Activated CD8-positive, alpha-beta memory T cell treated with anti-CD3 and anti-CD28 coated beads, Interleukin-2, amount 10 ng/mL, durations not matched to agents 7 days and 5 days (primary cell): ENCODE data around the gene P2RX5. TPM values are rescaled to one million over a fixed set of nuclear protein-coding genes. Genes with fewer than 3 reads are reported as not detected.
"Not testable (repeated sequence)": the region's sequence is repeated elsewhere in the genome, so short reads cannot be mapped to it uniquely, and the experiment has no call there.

ENCODE experiments used
- ATAC-seq: fragments of 150-1000 bp; cut with Tn5 transposase; one replicate; pipeline ENCODE4 v1.10.0; 2021; ENCODE audit warnings: moderate library complexity
- CTCF ChIA-PET: fragments of 350-600 bp; sonication (Branson Sonifier 250); formaldehyde crosslinking; loops from one replicate; lab custom pipeline; 2021; ENCODE audit warnings: antibody characterized with exemption; lab: Charles Lee
- DNase-seq: peaks from one replicate; pipeline ENCODE4 v3.0.0-alpha.2; 2020
- H3K27ac Mint-ChIP-seq: one replicate; pipeline ENCODE4 v1.8.0; 2021; ENCODE audit warnings: mild to moderate bottlenecking, mixed read lengths
- H3K27me3 Mint-ChIP-seq: one replicate; pipeline ENCODE4 v1.8.0; 2021; ENCODE audit warnings: mixed read lengths
- H3K36me3 Mint-ChIP-seq: one replicate; pipeline ENCODE4 v1.8.0; 2021; ENCODE audit warnings: mild to moderate bottlenecking, mixed read lengths
- H3K4me1 Mint-ChIP-seq: one replicate; pipeline ENCODE4 v1.8.0; 2021; ENCODE audit warnings: mixed read lengths
- H3K4me3 Mint-ChIP-seq: one replicate; pipeline ENCODE4 v1.8.0; 2021; ENCODE audit warnings: mild to moderate bottlenecking, moderate library complexity, mixed read lengths
- H3K9me3 Mint-ChIP-seq: one replicate; pipeline ENCODE4 v1.8.0; 2022; ENCODE audit warnings: low read depth, mixed read lengths
- total RNA-seq, 2 experiments: library from RNA; stranded (reverse); gene quantifications; one replicate each; pipeline ENCODE4 v1.2.3, GENCODE V29; 2021

P2RX5 gene, protein sequence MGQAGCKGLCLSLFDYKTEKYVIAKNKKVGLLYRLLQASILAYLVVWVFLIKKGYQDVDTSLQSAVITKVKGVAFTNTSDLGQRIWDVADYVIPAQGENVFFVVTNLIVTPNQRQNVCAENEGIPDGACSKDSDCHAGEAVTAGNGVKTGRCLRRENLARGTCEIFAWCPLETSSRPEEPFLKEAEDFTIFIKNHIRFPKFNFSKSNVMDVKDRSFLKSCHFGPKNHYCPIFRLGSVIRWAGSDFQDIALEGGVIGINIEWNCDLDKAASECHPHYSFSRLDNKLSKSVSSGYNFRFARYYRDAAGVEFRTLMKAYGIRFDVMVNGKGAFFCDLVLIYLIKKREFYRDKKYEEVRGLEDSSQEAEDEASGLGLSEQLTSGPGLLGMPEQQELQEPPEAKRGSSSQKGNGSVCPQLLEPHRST
- 10 to 100 TPM; 18.1 to 24.6 TPM for total RNA-seq

DNA sequence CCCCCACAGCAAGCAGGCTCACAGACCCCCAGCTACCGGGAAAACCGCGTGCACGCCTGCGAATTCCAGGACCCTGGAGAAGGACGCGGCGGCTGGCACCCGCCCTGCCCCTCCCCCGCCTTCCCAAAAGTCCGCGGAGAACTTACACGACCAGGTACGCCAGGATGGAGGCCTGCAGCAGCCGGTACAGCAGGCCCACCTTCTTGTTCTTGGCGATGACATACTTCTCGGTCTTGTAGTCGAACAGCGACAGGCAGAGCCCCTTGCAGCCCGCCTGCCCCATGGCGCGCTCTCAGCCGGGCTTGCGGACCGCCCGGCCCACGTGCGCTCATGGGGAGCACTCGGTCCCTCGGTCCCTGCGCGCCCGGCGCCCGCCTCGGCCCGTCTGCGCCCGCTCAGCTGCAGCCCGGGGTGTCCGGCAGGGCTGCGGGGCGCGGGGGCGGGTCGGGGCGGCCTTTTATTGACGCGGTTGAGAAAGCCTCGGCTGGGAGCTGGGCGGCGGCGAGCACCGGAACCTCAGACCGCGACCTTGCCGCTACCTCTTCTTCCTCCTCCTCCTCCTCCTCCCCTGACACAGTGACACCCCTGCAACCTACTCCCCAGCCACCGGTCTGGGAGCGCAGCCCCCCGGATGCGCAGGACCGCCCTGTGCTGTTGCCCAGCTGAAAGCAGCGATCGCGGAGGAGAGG, at the start of gene P2RX5:
P2RX5 (minus strand) TSS at position 433 of the 689 bp plus-strand sequence; CDS start at position 283, 150 bp downstream.
- Mint-ChIP-seq H3K27ac (peak within 1 kb of the TSS; percentile 88), H3K4me3 (peak within 1 kb of the TSS; percentile 85), H3K4me1 (peaks cover 33% of the 10 kb centered on the region), H3K9me3 (no peaks in the 10 kb centered on the region), H3K36me3 (peaks cover 18% of the 10 kb centered on the region), H3K27me3 (no peaks in the 10 kb centered on the region)
- DNase-seq (peak; percentile 76), ATAC-seq (peak; percentile 76)
- CTCF ChIA-PET: interaction anchor here (0.7 to 6.5 kb wide), 12 partner anchors 8 to 149 kb away, joined by 3 to 34 read pairs (median 4); partner anchors contain the start of gene HASPIN

DNA sequence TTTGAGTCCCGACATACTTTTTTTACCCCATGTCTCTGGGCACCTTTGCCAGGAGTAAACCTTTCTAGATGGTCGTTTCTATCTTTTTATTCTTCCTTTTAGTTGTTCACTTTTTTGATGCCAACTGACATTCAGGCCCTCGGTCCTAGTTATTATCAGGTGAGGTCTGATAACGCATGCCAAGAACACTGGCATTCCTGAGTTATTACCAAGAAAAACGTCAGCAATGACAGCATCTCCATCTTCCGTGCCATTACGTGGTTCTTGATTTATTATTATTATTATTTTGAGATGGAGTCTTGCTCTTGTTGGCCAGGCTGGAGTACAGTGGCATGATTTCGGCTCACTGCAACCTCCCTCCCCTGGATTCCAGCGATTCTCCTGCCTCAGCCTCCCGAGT, 49.1 kb upstream of the P2RX5 start:
- H3K27ac Mint-ChIP-seq: no peak overlapping the region
- H3K36me3 Mint-ChIP-seq: peaks cover 44% of the 10 kb centered on the region
- CTCF ChIA-PET: interaction anchor here (0.6 kb wide), 1 partner anchor 41 kb away, joined by 3 read pairs; no protein-coding TSS in a partner anchor
- no peak for ATAC-seq
- H3K27me3 Mint-ChIP-seq: no peaks in the 10 kb centered on the region
- DNase-seq: no peak
- H3K4me3 Mint-ChIP-seq: no peak overlapping the region
- H3K9me3 Mint-ChIP-seq: no peaks in the 10 kb centered on the region
- H3K4me1 Mint-ChIP-seq: peaks cover 33% of the 10 kb centered on the region

DNA sequence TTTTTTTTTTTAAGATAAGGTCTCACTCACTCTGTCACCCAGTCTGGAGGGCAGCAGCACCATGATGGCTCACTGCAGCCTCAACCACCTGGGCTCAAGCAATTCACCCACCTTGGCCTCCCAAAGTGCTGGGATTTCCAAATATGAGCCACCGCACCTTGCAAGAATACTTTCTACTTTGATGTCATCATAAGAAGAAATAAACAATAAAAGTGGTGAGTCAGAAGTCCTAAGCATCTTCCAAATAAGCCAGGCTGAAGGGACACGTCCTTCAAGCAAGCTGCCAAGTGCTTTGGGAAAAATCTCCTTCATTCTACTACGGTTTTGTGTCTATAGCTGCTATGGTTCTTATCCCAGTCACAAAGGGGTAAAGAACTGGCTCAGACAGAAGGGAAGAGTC, 48.1 kb upstream of the P2RX5 start:
- Mint-ChIP-seq H3K36me3 (peaks cover 44% of the 10 kb centered on the region), H3K4me3 (no peak overlapping the region), H3K9me3 (no peaks in the 10 kb centered on the region), H3K27ac (no peak overlapping the region), H3K4me1 (peaks cover 39% of the 10 kb centered on the region), H3K27me3 (no peaks in the 10 kb centered on the region)
- no peak for DNase-seq
- ATAC-seq: no peak
- CTCF ChIA-PET: no interaction called here

DNA sequence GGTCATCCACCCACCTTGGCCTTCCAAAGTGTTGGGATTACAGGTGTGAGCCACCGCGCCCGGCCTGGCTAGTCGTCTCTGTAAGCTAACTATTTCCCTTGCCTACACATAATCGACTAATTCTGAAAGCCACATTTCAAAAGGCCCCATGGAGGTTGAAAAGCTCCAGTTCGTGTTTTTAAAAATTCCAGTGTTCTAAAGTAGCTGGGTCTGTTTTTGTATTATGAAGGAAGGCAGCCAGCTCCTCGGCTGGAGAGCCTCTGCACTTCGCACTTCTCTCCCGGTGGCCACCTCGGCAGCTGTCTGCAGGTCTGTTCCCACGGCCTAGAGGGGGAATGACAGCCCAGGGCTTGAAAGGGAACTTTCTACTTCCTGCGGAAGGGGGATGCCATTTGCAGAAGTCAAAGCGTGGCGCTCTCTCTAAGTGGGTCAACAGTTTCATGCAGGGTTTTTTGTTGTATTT, 44.7 kb upstream of the P2RX5 start:
- Mint-ChIP-seq H3K27ac (peak overlapping the region; percentile 77), H3K36me3 (peaks cover 29% of the 10 kb centered on the region), H3K4me1 (peaks cover 55% of the 10 kb centered on the region), H3K27me3 (no peaks in the 10 kb centered on the region), H3K4me3 (no peak overlapping the region), H3K9me3 (no peaks in the 10 kb centered on the region)
- CTCF ChIA-PET: interaction anchor here (0.7 to 8.2 kb wide), 21 partner anchors 9 to 1692 kb away, joined by 3 to 283 read pairs (median 5); partner anchors contain the start of genes HASPIN, ITGAE and NCBP3
- DNase-seq (peak; percentile 61), ATAC-seq (peak; percentile 35)

DNA sequence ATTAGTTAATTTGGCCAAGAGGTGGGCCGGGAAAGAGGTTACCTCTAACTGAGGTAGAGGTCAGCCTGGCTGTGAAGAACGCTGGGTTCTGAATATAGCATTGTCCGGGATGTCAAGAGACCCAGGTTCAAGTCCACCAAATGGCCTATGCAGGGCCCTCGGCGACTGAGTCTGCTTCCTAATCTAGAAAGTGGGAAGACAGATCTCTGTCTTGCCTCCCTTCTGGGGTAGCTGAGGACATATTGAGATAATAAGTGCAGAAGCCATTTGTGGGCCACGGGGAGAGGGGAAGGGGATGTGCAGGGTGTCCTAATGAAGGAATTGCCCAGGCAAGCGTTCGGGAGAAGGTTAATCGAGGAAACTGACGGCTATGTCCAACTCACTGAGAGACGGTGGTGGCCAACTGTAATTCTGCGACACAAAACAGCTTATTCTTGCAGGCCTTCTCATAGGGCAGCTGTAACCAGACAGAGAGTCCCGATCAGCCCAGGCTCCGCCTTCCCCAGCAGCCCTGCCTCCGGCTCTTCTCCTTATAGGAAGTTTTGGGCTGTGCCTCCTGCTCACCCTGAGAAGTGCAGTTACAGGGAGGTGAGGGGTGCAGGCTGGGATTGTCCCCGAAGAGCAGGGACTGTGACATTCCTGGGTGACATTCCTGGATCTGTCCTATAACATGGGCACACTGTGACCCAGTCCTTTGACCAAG, 43.6 kb upstream of the P2RX5 start:
- H3K4me3 Mint-ChIP-seq: no peak overlapping the region
- ATAC-seq: no peak
- H3K4me1 Mint-ChIP-seq: peaks cover 55% of the 10 kb centered on the region
- CTCF ChIA-PET: interaction anchor here (1.0 to 8.2 kb wide), 24 partner anchors 10 to 173 kb away, joined by 3 to 283 read pairs (median 18); partner anchors contain the start of genes HASPIN, ITGAE, NCBP3 and P2RX5
- H3K36me3 Mint-ChIP-seq: peaks cover 23% of the 10 kb centered on the region
- H3K9me3 Mint-ChIP-seq: no peaks in the 10 kb centered on the region
- no peaks in the 10 kb centered on the region for H3K27me3 Mint-ChIP-seq
- no peak for DNase-seq
- peak overlapping the region; percentile 59 for H3K27ac Mint-ChIP-seq

DNA sequence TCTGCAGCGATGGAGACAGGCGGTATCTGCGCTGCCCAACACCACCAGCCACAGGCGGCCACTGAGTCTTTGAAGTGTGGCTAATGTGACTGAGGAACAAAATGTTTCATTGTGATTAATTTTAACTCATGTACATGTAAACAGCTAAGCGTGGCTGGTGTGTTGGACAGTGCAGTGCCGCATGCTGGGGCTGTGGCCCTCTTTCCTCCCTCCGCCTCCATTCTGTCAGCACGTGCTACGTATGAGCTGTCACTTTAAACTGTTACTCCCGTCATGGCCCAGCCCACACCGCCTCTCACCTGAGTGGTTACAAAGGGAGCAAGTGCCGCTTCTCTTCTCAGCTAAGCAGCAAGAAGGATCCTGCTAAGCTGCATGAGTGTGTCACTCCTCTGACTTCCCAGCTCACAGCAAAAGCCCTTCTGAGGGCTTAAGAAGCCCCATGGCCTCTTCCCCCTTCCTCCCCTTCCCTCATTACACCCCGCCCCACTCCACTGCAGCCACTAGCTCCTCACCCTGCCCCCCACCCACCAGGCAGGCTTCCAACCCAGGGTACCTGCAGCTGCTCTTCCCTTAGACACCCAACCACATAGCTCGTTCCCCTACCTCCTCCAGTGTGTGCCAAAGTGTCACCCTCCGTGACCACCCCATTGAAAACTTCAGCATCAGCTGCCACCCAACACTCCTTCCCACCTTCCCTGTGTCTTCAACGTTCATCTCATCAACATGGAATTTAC, 42.8 kb upstream of the P2RX5 start:
- H3K4me3 Mint-ChIP-seq: no peak overlapping the region
- CTCF ChIA-PET: interaction anchor here (0.7 to 8.2 kb wide), 32 partner anchors 11 to 178 kb away, joined by 3 to 283 read pairs (median 18); partner anchors contain the start of genes HASPIN, ITGAE, NCBP3 and P2RX1
- H3K27me3 Mint-ChIP-seq: no peaks in the 10 kb centered on the region
- H3K36me3 Mint-ChIP-seq: peaks cover 20% of the 10 kb centered on the region
- ATAC-seq (peak; percentile 63), DNase-seq (peak; percentile 80)
- H3K27ac Mint-ChIP-seq: peak overlapping the region; percentile 34
- H3K9me3 Mint-ChIP-seq: no peaks in the 10 kb centered on the region
- peaks cover 58% of the 10 kb centered on the region for H3K4me1 Mint-ChIP-seq

DNA sequence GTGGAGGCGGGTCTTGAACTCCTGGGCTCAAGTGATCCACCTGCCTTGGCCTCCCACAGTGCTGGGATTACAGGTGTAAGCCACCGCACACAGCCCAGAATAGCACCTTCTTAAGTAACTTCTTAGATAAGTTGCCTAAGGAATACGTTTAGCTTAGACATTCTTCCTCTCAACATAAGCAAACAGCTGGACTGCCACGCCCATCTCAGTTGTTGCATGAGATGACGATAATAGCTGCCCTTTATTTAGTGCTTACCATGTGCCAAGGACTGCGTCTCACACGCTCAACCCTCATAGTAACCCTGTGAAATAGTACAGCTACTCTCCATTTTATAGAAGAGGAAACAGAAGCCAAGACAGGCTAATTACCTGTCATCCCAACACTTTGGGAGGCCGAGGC, 39.6 kb upstream of the P2RX5 start:
- Mint-ChIP-seq H3K27me3 (no peaks in the 10 kb centered on the region), H3K4me1 (peaks cover 39% of the 10 kb centered on the region), H3K4me3 (no peak overlapping the region), H3K9me3 (no peaks in the 10 kb centered on the region), H3K27ac (no peak overlapping the region), H3K36me3 (peaks cover 5% of the 10 kb centered on the region)
- no peak for DNase-seq
- ATAC-seq: no peak
- CTCF ChIA-PET: interaction anchor here (0.8 to 8.2 kb wide), 15 partner anchors 8 to 235 kb away, joined by 3 to 283 read pairs (median 25); partner anchors contain the start of genes HASPIN and NCBP3

DNA sequence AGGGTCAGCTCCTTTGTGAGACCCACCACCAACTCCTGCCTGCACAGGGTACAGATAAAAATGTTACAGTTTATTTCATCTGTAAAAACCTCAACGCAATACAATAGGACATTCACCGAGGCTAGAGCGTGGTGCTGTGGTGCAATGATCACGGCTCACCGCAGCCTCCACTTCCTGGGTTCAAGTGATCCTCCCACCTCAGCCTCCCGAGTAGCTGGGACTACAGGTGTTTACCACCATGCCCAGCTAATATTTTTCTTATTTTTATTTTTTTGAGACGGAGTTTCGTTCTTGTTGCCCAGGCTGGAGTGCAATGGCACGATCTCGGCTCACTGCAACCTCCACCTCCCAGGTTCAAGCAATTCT, 38.9 kb upstream of the P2RX5 start:
- CTCF ChIA-PET: interaction anchor here (0.8 to 8.2 kb wide), 11 partner anchors 12 to 235 kb away, joined by 3 to 283 read pairs (median 10); partner anchors contain the start of genes HASPIN and NCBP3
- not testable (repeated sequence) for ATAC-seq, H3K27ac Mint-ChIP-seq, H3K27me3 Mint-ChIP-seq, H3K36me3 Mint-ChIP-seq, H3K4me3 Mint-ChIP-seq, DNase-seq, H3K9me3 Mint-ChIP-seq
- peaks cover 32% of the 10 kb centered on the region for H3K4me1 Mint-ChIP-seq

DNA sequence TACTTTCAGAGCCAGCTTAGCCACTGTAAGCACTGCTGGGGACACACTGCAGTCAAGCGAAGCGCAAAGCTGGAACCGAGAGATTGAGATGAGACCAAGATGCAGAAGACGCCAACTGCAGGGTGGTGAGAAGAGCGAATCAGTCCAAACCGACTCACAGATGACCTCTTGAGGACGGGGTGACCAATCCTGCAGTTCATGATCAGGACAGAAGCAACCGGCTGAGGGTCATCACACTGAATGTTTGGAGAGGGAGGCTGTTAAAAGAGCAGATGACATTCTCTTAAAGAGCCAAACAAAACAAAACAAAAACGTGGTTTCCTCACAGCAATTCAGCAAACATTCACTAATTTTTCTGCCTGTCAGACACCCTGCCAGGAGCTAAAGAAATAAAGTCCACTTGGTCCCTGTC, 36.3 kb upstream of the P2RX5 start:
- no peaks in the 10 kb centered on the region for H3K9me3 Mint-ChIP-seq
- H3K36me3 Mint-ChIP-seq: peaks cover 16% of the 10 kb centered on the region
- H3K4me1 Mint-ChIP-seq: peaks cover 14% of the 10 kb centered on the region

DNA sequence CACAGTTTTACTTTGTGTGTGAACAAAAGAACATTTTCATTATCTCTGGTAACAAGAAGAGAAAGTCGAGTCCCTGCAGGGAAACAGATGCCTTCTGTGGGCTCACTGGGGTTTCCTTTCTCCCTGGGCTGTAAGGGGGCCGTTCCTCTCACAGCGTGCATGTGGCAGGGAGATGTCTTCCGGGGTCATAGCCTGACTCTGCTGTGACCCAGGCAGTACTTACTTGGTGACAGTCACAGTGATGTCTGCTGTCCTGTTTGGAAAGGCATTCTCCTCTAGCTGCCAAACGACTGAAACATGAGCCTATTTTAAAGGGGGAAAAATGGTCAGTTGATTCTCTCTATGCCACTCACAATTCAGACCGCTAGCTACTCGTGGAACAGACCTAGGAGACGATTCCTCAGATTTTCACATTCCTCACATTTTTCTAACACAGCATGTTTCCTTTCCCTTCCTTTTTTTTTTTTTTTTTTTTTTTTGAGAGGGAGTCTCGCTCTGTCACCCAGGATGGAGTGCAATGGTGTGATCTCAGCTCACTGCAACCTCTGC, 35.0 kb upstream of the P2RX5 start:
- no peak overlapping the region for H3K27ac Mint-ChIP-seq
- H3K9me3 Mint-ChIP-seq: no peaks in the 10 kb centered on the region
- CTCF ChIA-PET: interaction anchor here (0.8 to 3.0 kb wide), 6 partner anchors 48 to 117 kb away, joined by 4 to 6 read pairs (median 4); no protein-coding TSS in a partner anchor
- ATAC-seq (no peak), DNase-seq (no peak)
- peaks cover 24% of the 10 kb centered on the region for H3K36me3 Mint-ChIP-seq
- no peak overlapping the region for H3K4me3 Mint-ChIP-seq
- H3K4me1 Mint-ChIP-seq: peaks cover 20% of the 10 kb centered on the region
- H3K27me3 Mint-ChIP-seq: no peaks in the 10 kb centered on the region

More for the DNA sequence above, 36.3 kb upstream of the P2RX5 start:
- DNase-seq: no peak
- no peak for ATAC-seq
- H3K4me3 Mint-ChIP-seq: no peak overlapping the region
- CTCF ChIA-PET: interaction anchor here (0.6 to 1.9 kb wide), 4 partner anchors 46 to 131 kb away, joined by 3 to 4 read pairs (median 4); no protein-coding TSS in a partner anchor
- no peaks in the 10 kb centered on the region for H3K27me3 Mint-ChIP-seq
- no peak overlapping the region for H3K27ac Mint-ChIP-seq

DNA sequence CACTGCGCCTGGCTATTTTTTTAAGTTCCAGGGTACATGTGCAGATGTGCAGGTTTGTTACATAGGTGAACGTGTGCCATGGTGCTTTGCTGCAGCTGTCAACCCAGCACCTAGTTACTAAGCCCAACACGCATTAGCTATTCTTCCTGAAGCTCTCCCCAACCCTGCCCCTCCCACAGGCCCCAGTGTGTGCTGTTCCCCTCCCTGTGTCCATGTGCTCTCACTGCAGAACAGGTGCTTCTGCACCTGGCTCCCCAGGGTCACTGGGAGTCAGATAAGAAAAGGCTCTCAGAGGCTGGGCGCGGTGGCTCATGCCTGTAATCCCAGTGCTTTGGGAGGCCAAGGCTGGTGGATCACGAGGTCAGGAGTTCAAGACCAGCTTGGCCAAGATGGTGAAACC, 33.9 kb upstream of the P2RX5 start:
- peaks cover 35% of the 10 kb centered on the region for H3K36me3 Mint-ChIP-seq
- no peak overlapping the region for H3K4me3 Mint-ChIP-seq
- DNase-seq (no peak), ATAC-seq (no peak)
- CTCF ChIA-PET: interaction anchor here (3.0 to 4.1 kb wide), 2 partner anchors 8 to 115 kb away, joined by 6 to 41 read pairs; no protein-coding TSS in a partner anchor
- H3K27ac Mint-ChIP-seq: no peak overlapping the region
- no peaks in the 10 kb centered on the region for H3K9me3 Mint-ChIP-seq
- H3K27me3 Mint-ChIP-seq: no peaks in the 10 kb centered on the region
- H3K4me1 Mint-ChIP-seq: peaks cover 31% of the 10 kb centered on the region
